ENCODE data around the gene KCNAB2.

GRCh38 chr1:6105763-6106162 lies 60.1 kb downstream of the KCNAB2 start:
- TF ChIP-seq GABPA (IDR thresholded peaks at IDR 0.05; ENCODE audit: low read depth) (no peak), RCOR1 (IDR thresholded peaks at IDR 0.05; ENCODE audit: low read length) (no peak), CTCF (IDR thresholded peaks at IDR 0.05) (no peak), YY1 (IDR thresholded peaks at IDR 0.05; ENCODE audit: low read depth) (no peak), MXI1 (IDR thresholded peaks at IDR 0.05; ENCODE audit: low read depth, low read length) (no peak), EP300 (IDR thresholded peaks at IDR 0.05; ENCODE audit: borderline replicate concordance in 1 of 2, low read depth in 1 of 2, low read length in 1 of 2) (no peak)
